PC-3 (cell line): Measurements from ENCODE around the gene SYT13. TPM values are rescaled to one million over a fixed set of nuclear protein-coding genes. Genes with fewer than 3 reads are reported as not detected.

ENCODE experiments used
- ATAC-seq: fragments of 200-7000 bp; cut with Tn5 transposase; 2 replicates; pipeline ENCODE4 v1.9.1; 2020; ENCODE audit warnings: mild to moderate bottlenecking, moderate library complexity
- BruUV-seq: library from RNA; stranded (reverse); fragments of 400-500 nt; replicated peaks from 2 replicates; lab custom pipeline; 2021; lab: Mats Ljungman, UMichigan
- CTCF ChIA-PET: fragments of 300-600 bp; sonication (Branson Sonifier 250); formaldehyde crosslinking; loops from one replicate; lab custom pipeline; 2022; ENCODE audit warnings: antibody characterized with exemption; lab: Charles Lee
- POLR2A ChIA-PET: fragments of 300-600 bp; sonication (Branson Sonifier 250); formaldehyde crosslinking; loops from one replicate; lab custom pipeline; 2022; ENCODE audit warnings: antibody characterized with exemption; ENCODE audit not compliant: unreplicated experiment; lab: Charles Lee
- DNase-seq: peaks from one replicate; pipeline ENCODE4 v3.0.0-alpha.2; 2015
- H2AFZ ChIP-seq: fragments of 300-600 bp; sonication (generic); 2 replicates; pipeline ENCODE4 v1.6.0; 2016; ENCODE audit warnings: antibody characterized with exemption, low read length
- H3F3A ChIP-seq: fragments of 300-600 bp; sonication (generic); one replicate; pipeline ENCODE4 v1.6.0; 2017; ENCODE audit warnings: antibody characterized with exemption, low read length, control low read depth, mild to moderate bottlenecking; ENCODE audit not compliant: unreplicated experiment
- H3K27ac ChIP-seq: fragments of 300-600 bp; sonication (generic); 2 replicates; pipeline ENCODE4 v1.5.1; 2016; ENCODE audit warnings: mild to moderate bottlenecking, low read length
- H3K27me3 ChIP-seq: fragments of 300-600 bp; sonication (generic); 2 replicates; pipeline ENCODE4 v1.6.1; 2016; ENCODE audit warnings: low read length, mixed read lengths
- H3K36me3 ChIP-seq: fragments of 300-600 bp; sonication (generic); 2 replicates; pipeline ENCODE4 v1.6.1; 2016; ENCODE audit warnings: low read depth, mixed run types, low read length, mixed read lengths
- H3K4me1 ChIP-seq: fragments of 300-600 bp; sonication (generic); 2 replicates; pipeline ENCODE4 v1.5.1; 2016; ENCODE audit warnings: low read length; ENCODE audit not compliant: insufficient read depth
- H3K4me2 ChIP-seq: fragments of 300-600 bp; sonication (generic); 2 replicates; pipeline ENCODE4 v1.6.0; 2016; ENCODE audit warnings: low read length
- H3K4me3 ChIP-seq: fragments of 300-600 bp; sonication (generic); 2 replicates; pipeline ENCODE4 v1.5.1; 2016; ENCODE audit warnings: mild to moderate bottlenecking, low read length, mixed read lengths
- H3K79me2 ChIP-seq: fragments of 300-600 bp; sonication (generic); 2 replicates; pipeline ENCODE4 v1.6.1; 2017; ENCODE audit warnings: low read length, mixed read lengths
- H3K9ac ChIP-seq: fragments of 300-600 bp; sonication (generic); 2 replicates; pipeline ENCODE4 v1.6.0; 2016; ENCODE audit warnings: mild to moderate bottlenecking, low read length
- H3K9me2 ChIP-seq: fragments of 300-600 bp; sonication (generic); replicated peaks from 2 replicates; pipeline ENCODE4 v1.6.1; 2016; ENCODE audit warnings: mixed run types, low read length, mixed read lengths
- H3K9me3 ChIP-seq: fragments of 300-600 bp; sonication (generic); 2 replicates; pipeline ENCODE4 v1.6.1; 2016; ENCODE audit warnings: low read length, mixed read lengths
- H4K20me1 ChIP-seq: fragments of 300-600 bp; sonication (generic); 2 replicates; pipeline ENCODE4 v1.6.1; 2016; ENCODE audit warnings: low read length, mixed read lengths
- EZH2 ChIP-seq: fragments of 300-600 bp; sonication (generic); IDR thresholded peaks from one replicate; pipeline ENCODE4 v1.6.1; 2017; ENCODE audit warnings: antibody characterized with exemption, mild to moderate bottlenecking, low read length; ENCODE audit not compliant: unreplicated experiment
- EZH2phosphoT487 ChIP-seq: fragments of 300-600 bp; sonication (generic); IDR thresholded peaks from 2 replicates; pipeline ENCODE4 v1.6.1; 2018; ENCODE audit warnings: mild to moderate bottlenecking, antibody characterized with exemption, low read length, borderline replicate concordance
- intact Hi-C: fragments of 100-400 bp; cut with micrococcal nuclease; formaldehyde crosslinking; loops from 2 replicates; pipeline ENCODE4 v1.9.0; 2023
- total RNA-seq: library from RNA; depleted of rRNA; stranded (reverse); fragments of >200 nt; gene quantifications from 2 replicates; pipeline ENCODE4 v1.2.3, GENCODE V29; 2014
- TF ChIP-seq, protein P1 (sequence below): fragments of 300-600 bp; sonication (generic); conservative IDR thresholded peaks from 2 replicates; pipeline ENCODE4 v1.5.1; 2017; ENCODE audit warnings: antibody characterized with exemption, low read depth, mild to moderate bottlenecking, low read length

Gene SYT13
- total RNA-seq, 1 experiment from 2014 or later, result not detected

DNA sequence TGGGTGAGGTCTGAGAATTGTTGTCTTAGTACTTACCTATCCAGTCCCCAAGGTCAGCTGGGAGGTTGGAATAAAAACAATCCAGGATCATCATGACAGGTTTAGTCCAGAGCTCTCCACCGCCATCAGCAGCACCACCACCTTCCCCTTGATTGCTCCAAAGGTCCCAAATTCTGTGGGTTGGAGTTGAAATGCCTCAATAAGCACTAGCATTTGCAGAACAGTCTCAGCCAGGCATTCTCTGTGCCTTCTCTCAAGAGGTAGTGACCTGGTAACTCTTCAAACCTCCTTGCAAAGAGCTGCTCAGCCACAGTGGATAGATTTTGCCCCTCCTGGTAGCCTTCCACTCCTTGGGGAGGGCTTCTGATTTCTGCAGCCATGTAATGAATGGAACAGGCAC, 70.1 kb downstream of the SYT13 start:
- Histone ChIP-seq H2AFZ (no peak overlapping the region), H4K20me1 (no peaks in the 10 kb centered on the region), H3K27me3 (no peaks in the 10 kb centered on the region), H3K4me3 (no peak overlapping the region), H3K27ac (no peak overlapping the region), H3K4me1 (no peaks in the 10 kb centered on the region), H3K9me3 (no peaks in the 10 kb centered on the region), H3K9ac (no peak overlapping the region), H3K9me2 (no peaks in the 10 kb centered on the region), H3K36me3 (no peaks in the 10 kb centered on the region), H3F3A (no peaks in the 10 kb centered on the region), H3K4me2 (no peak overlapping the region), H3K79me2 (no peaks in the 10 kb centered on the region)
- no peak for TF ChIP-seq EZH2phosphoT487
- TF ChIP-seq, protein P1, sequence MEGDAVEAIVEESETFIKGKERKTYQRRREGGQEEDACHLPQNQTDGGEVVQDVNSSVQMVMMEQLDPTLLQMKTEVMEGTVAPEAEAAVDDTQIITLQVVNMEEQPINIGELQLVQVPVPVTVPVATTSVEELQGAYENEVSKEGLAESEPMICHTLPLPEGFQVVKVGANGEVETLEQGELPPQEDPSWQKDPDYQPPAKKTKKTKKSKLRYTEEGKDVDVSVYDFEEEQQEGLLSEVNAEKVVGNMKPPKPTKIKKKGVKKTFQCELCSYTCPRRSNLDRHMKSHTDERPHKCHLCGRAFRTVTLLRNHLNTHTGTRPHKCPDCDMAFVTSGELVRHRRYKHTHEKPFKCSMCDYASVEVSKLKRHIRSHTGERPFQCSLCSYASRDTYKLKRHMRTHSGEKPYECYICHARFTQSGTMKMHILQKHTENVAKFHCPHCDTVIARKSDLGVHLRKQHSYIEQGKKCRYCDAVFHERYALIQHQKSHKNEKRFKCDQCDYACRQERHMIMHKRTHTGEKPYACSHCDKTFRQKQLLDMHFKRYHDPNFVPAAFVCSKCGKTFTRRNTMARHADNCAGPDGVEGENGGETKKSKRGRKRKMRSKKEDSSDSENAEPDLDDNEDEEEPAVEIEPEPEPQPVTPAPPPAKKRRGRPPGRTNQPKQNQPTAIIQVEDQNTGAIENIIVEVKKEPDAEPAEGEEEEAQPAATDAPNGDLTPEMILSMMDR, result no peak
- no peak for TF ChIP-seq EZH2
- ChIA-PET CTCF (interaction anchor here (0.8 kb wide), 1 partner anchor 105 kb away, joined by 3 read pairs; no protein-coding TSS in a partner anchor), POLR2A (no interaction called here)
- DNase-seq (no peak), ATAC-seq (no peak)
- intact Hi-C loops, result no loop called here
- BruUV-seq, result no TSS peak

DNA sequence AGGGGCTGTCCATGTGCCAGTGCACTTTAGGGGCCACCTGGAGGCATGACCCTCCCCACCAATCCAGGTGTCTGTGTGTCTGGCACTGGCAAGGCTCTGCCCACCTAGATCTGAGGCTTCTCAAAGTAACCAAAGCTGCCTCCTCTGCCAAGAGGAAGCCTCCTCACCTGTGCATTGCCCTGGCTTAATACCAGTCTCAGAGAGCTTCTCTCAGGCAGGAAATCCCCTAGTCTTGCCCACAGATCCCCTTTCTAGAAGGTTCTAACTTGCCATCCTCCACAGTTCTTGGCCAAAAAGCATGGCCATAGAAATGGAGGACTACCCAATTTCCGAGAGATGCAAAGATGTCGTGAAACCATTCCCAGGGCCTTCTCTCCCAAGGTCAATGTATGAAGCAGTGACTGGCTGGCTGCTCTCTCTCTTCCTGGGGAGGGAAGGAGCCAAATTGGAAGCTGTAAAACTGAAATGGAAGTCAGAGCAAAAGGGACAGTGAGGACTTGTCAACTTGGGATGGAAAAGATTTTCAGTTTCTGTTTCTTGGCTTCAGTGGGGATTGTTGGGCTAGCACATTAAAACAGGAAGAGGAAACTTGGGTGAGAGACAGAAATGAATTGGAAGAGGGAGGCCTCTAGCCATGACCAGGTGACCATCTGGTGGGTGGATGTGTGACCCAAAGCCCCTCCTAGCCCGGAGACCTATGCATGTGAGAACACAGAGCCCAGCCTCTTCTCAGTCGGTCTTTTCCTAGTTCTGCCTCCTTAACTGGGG, 70.9 kb downstream of the SYT13 start:
- Histone ChIP-seq H3K4me3 (no peak overlapping the region), H3K79me2 (no peaks in the 10 kb centered on the region), H2AFZ (no peak overlapping the region), H3K4me2 (no peak overlapping the region), H4K20me1 (no peaks in the 10 kb centered on the region), H3K9me2 (no peaks in the 10 kb centered on the region), H3K9me3 (no peaks in the 10 kb centered on the region), H3K27ac (no peak overlapping the region), H3K4me1 (no peaks in the 10 kb centered on the region), H3F3A (no peaks in the 10 kb centered on the region), H3K36me3 (no peaks in the 10 kb centered on the region), H3K9ac (no peak overlapping the region), H3K27me3 (no peaks in the 10 kb centered on the region)
- TF ChIP-seq, protein P1, result no peak
- TF ChIP-seq EZH2 (no peak), EZH2phosphoT487 (no peak)
- CTCF ChIA-PET, result no interaction called here
- DNase-seq (no peak), ATAC-seq (no peak)
- POLR2A ChIA-PET, result no interaction called here
- intact Hi-C loops, result no loop called here
- BruUV-seq, result no TSS peak

DNA sequence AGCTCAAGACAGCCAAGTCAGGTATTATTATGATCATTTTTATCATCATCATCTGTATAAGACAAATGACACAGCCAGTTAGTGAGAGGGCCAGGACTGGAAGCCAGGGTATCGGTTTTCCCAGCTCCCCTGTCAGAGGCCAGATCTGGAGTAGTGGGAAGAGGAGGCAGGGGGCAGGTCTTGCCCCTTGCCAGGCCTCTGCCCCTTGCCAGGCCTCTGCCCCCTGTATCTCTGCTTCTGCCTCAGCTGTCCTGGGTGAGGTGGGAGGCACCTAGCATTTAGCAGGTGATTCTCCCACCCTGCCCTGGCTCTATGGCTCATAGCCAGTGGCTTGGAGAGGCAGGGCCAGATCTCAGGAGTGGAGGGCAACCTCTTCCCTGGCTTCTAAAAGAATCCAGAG, 72.4 kb downstream of the SYT13 start:
- intact Hi-C loops, result no loop called here
- CTCF ChIA-PET, result no interaction called here
- no TSS peak for BruUV-seq

More for the DNA sequence above, 72.4 kb downstream of the SYT13 start:
- Histone ChIP-seq H3K9me3 (no peaks in the 10 kb centered on the region), H3K27ac (no peak overlapping the region), H3F3A (no peaks in the 10 kb centered on the region), H4K20me1 (no peaks in the 10 kb centered on the region), H3K4me1 (no peaks in the 10 kb centered on the region), H3K36me3 (no peaks in the 10 kb centered on the region), H3K4me2 (no peak overlapping the region), H3K4me3 (no peak overlapping the region), H2AFZ (no peak overlapping the region), H3K27me3 (no peaks in the 10 kb centered on the region), H3K9ac (no peak overlapping the region), H3K9me2 (no peaks in the 10 kb centered on the region), H3K79me2 (no peaks in the 10 kb centered on the region)
- ATAC-seq (no peak), DNase-seq (no peak)
- TF ChIP-seq, protein P1, result no peak
- TF ChIP-seq EZH2 (no peak), EZH2phosphoT487 (no peak)
- POLR2A ChIA-PET, result no interaction called here
